Gastrocnemius medialis (tissue), 4 donors: ENCODE measurements around the gene WDR6.

Experiments used
- CTCF ChIP-seq, 5 experiments: fragments of 450-650 bp in 3 of 5; fragments of 200-600 bp in 2 of 5; sonication (generic) in 2 of 5; IDR thresholded peaks in 4 of 5; conservative IDR thresholded peaks in 1 of 5; 1 replicate in 4 of 5; 2 replicates in 1 of 5; pipeline ENCODE4 v1.5.1; 2016 to 2019; ENCODE audit warnings: antibody characterized with exemption in 5 of 5, mild to moderate bottlenecking in 3 of 5, moderate library complexity in 3 of 5
- POLR2A ChIP-seq, 2 donors: fragments of 450-650 bp; IDR thresholded peaks; one replicate each; pipeline ENCODE4 v1.6.1; 2017; ENCODE audit warnings: antibody characterized with exemption in 2 of 2, mild to moderate bottlenecking in 2 of 2, moderate library complexity in 2 of 2

GRCh38 chr3:49017229-49017970 is 10.2 kb downstream of the WDR6 start:
- no peak for TF ChIP-seq POLR2A (IDR thresholded peaks at IDR 0.05)
- TF ChIP-seq CTCF (IDR thresholded peaks at IDR 0.05 in 4 of 5, conservative IDR thresholded peaks at IDR 0.05 in 1 of 5): no peak
